ENCODE data around the gene TMEM42. TPM values are rescaled to one million over a fixed set of nuclear protein-coding genes. Genes with fewer than 3 reads are reported as not detected.

The TMEM42 gene
- total and polyA plus RNA-seq, 5 experiments from 2014 or later: 22.8 to 74.2 (median 51.8) TPM

DNA sequence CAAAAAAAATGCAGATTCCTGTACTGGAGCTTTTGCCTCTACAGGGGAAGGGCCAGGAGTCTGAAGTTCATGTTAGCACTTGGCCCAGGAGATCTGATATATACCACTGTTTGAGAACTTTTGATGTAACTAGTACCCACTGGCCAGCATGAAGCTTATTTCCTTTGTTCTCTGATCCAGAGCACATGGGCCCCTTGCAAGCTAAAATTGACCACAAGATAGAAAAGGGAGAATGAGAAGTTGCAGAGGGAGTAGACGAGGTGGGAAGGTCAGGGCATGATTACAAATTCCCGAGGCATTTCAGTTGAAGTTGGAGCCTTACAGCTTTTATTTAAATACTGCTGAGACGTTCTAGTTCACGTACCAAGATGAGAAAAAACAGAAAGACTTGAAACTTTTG lies 40.9 kb downstream of the TMEM42 start:
- POLR2A ChIA-PET: no interaction called here
- H3K27ac Mint-ChIP-seq: no peak overlapping the region
- peaks cover 0 to 7% (median 0%) of the 10 kb centered on the region in 9 donors for H3K9me3 Mint-ChIP-seq
- H3K27me3 Mint-ChIP-seq: peaks cover 5 to 31% (median 25%) of the 10 kb centered on the region in 5 donors
- DNase-seq: no peak
- no peaks in the 10 kb centered on the region for H3K36me3 Mint-ChIP-seq
- H3K4me1 Mint-ChIP-seq: no peaks in the 10 kb centered on the region
- no peak for ATAC-seq
- H3K4me3 Mint-ChIP-seq: no peak overlapping the region

DNA sequence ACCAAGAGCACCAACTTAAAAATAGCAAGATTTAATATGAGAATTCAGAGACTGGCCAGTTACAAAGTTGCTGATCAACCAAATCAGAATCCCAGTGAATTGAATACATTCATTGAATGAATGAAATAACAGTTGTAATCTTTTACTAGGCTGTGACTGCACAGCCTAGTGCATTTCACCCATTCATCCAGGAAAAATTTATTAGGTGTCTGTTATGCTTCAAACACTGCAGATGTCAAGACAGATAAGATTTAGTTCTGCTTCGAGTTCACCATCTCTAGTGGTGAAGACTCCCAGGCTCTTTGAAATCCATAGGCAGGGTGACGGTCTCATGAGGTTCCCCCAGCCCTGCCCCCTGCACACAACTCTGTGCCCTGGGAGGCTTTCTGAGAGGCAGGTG lies 41.6 kb downstream of the TMEM42 start:
- Mint-ChIP-seq H3K4me3 (no peak overlapping the region), H3K27me3 (peaks cover 10 to 38% (median 28%) of the 10 kb centered on the region in 5 donors), H3K36me3 (peaks cover 0 to 5% (median 0%) of the 10 kb centered on the region in 3 donors), H3K27ac (no peak overlapping the region), H3K4me1 (no peaks in the 10 kb centered on the region), H3K9me3 (peaks cover 0 to 14% (median 3%) of the 10 kb centered on the region in 9 donors)
- POLR2A ChIA-PET: no interaction called here
- DNase-seq (no peak), ATAC-seq (no peak)

DNA sequence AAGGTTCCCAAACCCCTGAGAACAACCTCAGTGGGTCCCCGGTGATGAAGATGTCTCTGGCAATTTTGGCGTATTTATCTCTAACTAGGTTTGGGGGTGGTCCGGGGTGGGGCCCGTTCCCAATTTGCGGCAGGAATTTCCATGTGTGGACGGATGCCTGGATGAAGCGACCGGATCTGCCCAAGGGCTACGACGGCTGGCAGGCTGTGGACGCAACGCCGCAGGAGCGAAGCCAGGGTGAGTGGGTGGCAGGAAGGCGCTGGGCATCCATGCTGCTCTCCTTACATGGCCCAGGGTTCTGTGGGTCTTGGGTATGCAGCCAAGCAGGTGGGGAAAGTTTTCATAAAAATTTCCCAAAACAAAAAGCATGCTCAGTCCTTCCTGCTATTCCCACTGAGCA lies 42.0 kb downstream of the TMEM42 start:
- Mint-ChIP-seq H3K27me3 (peaks cover 10 to 42% (median 28%) of the 10 kb centered on the region in 5 donors), H3K4me3 (no peak overlapping the region), H3K36me3 (peaks cover 0 to 5% (median 3%) of the 10 kb centered on the region in 3 donors), H3K9me3 (peaks cover 0 to 18% (median 5%) of the 10 kb centered on the region in 9 donors), H3K4me1 (no peaks in the 10 kb centered on the region), H3K27ac (no peak overlapping the region)
- no peak for DNase-seq
- POLR2A ChIA-PET: no interaction called here
- ATAC-seq: no peak

DNA sequence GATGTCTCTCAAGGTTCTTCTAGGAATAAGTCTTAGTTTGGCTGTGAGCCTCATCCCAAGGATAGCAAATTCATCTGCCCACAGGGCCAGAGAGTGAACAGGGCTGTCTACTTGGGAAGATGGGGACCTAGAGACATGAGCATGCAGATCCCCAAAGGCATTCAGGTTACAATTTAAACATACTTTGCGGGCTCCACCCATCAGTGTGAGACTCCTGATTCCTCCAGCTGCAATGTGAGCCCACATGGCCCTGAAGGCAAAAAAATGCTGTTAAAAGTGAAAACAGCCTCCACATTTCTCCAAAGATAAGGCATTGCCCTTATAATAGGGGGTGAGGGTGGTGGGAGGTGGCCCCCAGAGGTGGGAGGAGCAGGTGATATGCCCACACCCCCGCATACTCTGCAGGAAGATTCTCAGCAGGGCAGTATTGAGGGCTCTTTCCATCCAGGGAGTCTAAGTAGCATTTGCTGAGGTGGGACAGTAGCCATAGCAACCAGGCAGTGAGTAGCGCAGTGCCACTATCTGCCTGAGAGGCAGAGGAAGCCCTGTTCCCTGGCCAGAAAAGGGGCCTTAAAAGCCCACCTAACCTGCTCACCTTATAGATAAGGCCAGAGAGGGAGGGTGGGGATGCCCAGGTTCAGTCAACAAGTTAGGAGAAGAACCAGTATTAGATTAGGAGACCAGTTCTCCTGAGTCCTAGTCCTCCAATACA lies 43.9 kb downstream of the TMEM42 start:
- Mint-ChIP-seq H3K4me3 (no peak overlapping the region), H3K36me3 (peaks cover 0 to 10% (median 6%) of the 10 kb centered on the region in 3 donors), H3K27me3 (peaks cover 9 to 50% (median 23%) of the 10 kb centered on the region in 5 donors), H3K9me3 (peaks cover 0 to 21% (median 9%) of the 10 kb centered on the region in 9 donors), H3K27ac (peak overlapping the region in 1 of 10 donors; percentile 24), H3K4me1 (no peaks in the 10 kb centered on the region)
- POLR2A ChIA-PET: no interaction called here
- DNase-seq: no peak
- no peak for ATAC-seq

DNA sequence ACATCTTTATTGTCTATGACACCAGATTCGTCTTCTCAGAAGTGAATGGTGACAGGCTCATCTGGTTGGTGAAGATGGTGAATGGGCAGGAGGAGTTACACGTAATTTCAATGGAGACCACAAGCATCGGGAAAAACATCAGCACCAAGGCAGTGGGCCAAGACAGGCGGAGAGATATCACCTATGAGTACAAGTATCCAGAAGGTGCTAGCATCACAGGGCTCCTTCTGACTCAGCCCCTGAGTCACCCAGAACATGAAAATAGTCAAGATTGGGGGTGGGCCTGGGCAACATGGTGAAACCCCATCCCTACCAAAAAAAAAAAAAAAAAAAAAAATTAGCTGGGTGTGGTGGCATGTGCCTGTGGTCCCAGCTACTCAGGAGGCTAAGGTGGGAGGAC lies 45.3 kb downstream of the TMEM42 start:
- DNase-seq: no peak
- Mint-ChIP-seq H3K4me1 (no peaks in the 10 kb centered on the region), H3K27me3 (peaks cover 10 to 52% (median 28%) of the 10 kb centered on the region in 5 donors), H3K27ac (no peak overlapping the region), H3K9me3 (peaks cover 0 to 32% (median 9%) of the 10 kb centered on the region in 9 donors), H3K4me3 (no peak overlapping the region), H3K36me3 (peaks cover 0 to 10% (median 6%) of the 10 kb centered on the region in 3 donors)
- POLR2A ChIA-PET: no interaction called here
- no peak for ATAC-seq

DNA sequence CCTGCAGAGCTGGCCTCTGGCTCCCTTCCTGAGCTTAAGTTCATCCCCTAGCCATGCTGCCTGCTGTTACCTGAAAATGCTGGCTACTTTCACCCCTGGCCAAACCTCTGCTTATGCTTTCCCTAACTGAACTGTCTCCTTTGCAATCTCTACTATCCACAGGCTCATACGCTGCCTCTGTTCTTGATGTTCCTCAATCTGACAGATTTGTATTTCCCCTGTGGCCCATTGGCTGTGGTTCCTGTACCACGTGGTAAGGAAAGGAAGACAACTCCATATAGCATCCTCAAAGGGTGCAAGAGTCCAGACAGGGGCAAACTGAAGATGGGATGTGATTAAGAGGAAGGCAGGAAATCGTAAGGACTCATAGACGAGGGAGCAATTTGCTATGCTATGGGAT lies 45.9 kb downstream of the TMEM42 start:
- Mint-ChIP-seq H3K36me3 (peaks cover 0 to 10% (median 6%) of the 10 kb centered on the region in 3 donors), H3K27ac (no peak overlapping the region), H3K4me1 (no peaks in the 10 kb centered on the region), H3K4me3 (no peak overlapping the region), H3K9me3 (peaks cover 0 to 32% (median 9%) of the 10 kb centered on the region in 9 donors), H3K27me3 (peaks cover 10 to 50% (median 28%) of the 10 kb centered on the region in 5 donors)
- POLR2A ChIA-PET: no interaction called here
- ATAC-seq (no peak), DNase-seq (no peak)

DNA sequence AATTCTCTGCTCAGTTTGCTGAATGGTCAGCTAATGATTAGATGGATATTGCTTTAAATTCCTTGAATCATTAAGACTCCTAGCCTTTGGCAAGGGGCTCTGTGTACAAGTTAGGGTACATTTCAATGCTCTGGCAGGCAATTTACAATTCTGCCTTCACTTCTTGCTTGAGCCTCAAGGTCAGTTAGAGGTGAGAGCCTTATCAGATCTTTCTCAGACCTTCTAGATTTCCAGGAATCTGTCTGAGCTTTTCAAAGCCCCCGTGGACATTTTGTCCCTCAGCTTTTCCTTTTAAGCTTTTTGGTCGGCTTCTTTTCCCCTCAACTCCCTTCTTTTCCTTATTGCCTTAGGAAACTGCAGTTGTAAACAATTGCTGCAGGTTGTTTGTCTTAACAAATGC lies 47.4 kb downstream of the TMEM42 start:
- Mint-ChIP-seq H3K27me3 (peaks cover 8 to 44% (median 27%) of the 10 kb centered on the region in 5 donors), H3K4me3 (no peak overlapping the region), H3K4me1 (no peaks in the 10 kb centered on the region), H3K36me3 (peaks cover 0 to 10% (median 6%) of the 10 kb centered on the region in 3 donors), H3K27ac (no peak overlapping the region), H3K9me3 (peaks cover 0 to 32% (median 9%) of the 10 kb centered on the region in 9 donors)
- POLR2A ChIA-PET: no interaction called here
- ATAC-seq (no peak), DNase-seq (no peak)

DNA sequence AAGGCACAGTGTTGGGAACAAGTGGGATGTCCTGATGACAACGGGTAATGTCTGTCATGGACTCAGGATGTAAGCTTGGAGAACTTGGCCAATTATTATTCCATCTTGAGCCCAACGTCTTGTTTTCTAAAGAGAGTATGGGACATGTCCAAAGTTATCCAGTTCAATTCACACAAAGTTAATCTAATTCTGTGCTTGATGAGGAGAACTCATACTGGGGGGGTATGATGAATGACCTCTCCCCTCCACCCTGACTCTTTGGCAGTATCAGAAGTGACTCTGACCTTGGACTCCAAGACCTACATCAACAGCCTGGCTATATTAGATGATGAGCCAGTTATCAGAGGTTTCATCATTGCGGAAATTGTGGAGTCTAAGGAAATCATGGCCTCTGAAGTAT lies 49.0 kb downstream of the TMEM42 start:
- Mint-ChIP-seq H3K27me3 (peaks cover 8 to 44% (median 26%) of the 10 kb centered on the region in 5 donors), H3K9me3 (peaks cover 0 to 28% (median 9%) of the 10 kb centered on the region in 9 donors), H3K36me3 (peaks cover 0 to 10% (median 6%) of the 10 kb centered on the region in 3 donors), H3K4me3 (no peak overlapping the region), H3K4me1 (no peaks in the 10 kb centered on the region), H3K27ac (no peak overlapping the region)
- POLR2A ChIA-PET: interaction anchor here (0.5 kb wide), 1 partner anchor 27 kb away, joined by 3 read pairs; no protein-coding TSS in a partner anchor
- ATAC-seq (no peak), DNase-seq (no peak)

DNA sequence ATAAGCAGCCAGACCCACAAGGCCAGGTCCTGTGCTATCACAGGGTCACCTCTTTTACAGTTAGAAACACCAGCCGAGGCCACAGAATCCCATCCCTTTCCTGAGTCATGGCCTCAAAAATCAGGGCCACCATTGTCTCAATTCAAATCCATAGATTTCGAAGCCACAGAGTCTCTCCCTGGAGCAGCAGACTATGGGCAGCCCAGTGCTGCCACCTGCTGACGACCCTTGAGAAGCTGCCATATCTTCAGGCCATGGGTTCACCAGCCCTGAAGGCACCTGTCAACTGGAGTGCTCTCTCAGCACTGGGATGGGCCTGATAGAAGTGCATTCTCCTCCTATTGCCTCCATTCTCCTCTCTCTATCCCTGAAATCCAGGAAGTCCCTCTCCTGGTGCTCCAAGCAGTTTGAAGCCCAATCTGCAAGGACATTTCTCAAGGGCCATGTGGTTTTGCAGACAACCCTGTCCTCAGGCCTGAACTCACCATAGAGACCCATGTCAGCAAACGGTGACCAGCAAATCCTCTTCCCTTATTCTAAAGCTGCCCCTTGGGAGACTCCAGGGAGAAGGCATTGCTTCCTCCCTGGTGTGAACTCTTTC lies 52.3 kb downstream of the TMEM42 start:
- POLR2A ChIA-PET: no interaction called here
- no peak overlapping the region for H3K4me3 Mint-ChIP-seq
- H3K4me1 Mint-ChIP-seq: no peaks in the 10 kb centered on the region
- peaks cover 0 to 20% (median 11%) of the 10 kb centered on the region in 5 donors for H3K27me3 Mint-ChIP-seq
- H3K27ac Mint-ChIP-seq: no peak overlapping the region
- peak; percentile 34 to 76 (median 56) for DNase-seq
- H3K36me3 Mint-ChIP-seq: peaks cover 2 to 4% (median 3%) of the 10 kb centered on the region in 3 donors
- peaks cover 0 to 12% (median 2%) of the 10 kb centered on the region in 9 donors for H3K9me3 Mint-ChIP-seq
- peak; percentile 42 to 65 for ATAC-seq

DNA sequence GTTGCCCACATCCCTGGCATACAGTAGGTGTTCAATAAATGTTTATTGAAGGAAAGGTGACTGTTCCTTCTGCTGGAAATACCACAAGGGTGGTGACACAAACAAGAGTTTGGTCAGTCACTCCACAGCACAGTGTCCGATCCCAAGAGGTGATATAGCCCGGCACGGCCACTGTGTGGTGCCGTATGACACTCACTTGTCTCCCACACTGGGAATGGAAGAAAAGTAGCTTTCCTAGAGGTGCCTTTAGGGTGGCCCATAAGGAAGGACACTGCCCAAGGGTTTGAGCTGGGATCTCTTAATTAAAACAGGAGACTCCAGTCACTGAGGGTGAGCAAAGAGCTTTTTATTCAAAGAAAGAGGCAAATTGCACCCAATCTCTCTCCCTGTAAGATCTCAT lies 53.2 kb downstream of the TMEM42 start:
- ATAC-seq (no peak), DNase-seq (no peak)
- Mint-ChIP-seq H3K4me1 (no peaks in the 10 kb centered on the region), H3K27ac (peak overlapping the region in 1 of 10 donors; percentile 74), H3K27me3 (peaks cover 0 to 11% (median 7%) of the 10 kb centered on the region in 5 donors), H3K4me3 (no peak overlapping the region), H3K36me3 (peaks cover 0 to 4% (median 0%) of the 10 kb centered on the region in 3 donors), H3K9me3 (peaks cover 0 to 10% (median 0%) of the 10 kb centered on the region in 9 donors)
- POLR2A ChIA-PET: no interaction called here

Other genes starting within 250 kb of the TMEM42 start
- gene ZNF197, start 236.9 kb upstream of the TMEM42 start, total RNA-seq: 10 to 100 TPM; 16.1 to 17.2 TPM
- 1 to 10 TPM; 3.2 to 6.8 (median 4.2) TPM for gene ZNF197, start 236.9 kb upstream of the TMEM42 start, polyA plus RNA-seq
- 1 to 10 TPM; 2.7 to 3.9 TPM for gene ZNF35, start 213.2 kb upstream of the TMEM42 start, total RNA-seq
- gene ZNF35, start 213.2 kb upstream of the TMEM42 start, polyA plus RNA-seq: 1 to 10 TPM in 1 of 3 donors, under 1 TPM in 2; 0.41 to 1.2 (median 0.62) TPM
- gene ZNF502, start 149.3 kb upstream of the TMEM42 start, total RNA-seq: 1 to 10 TPM; 6.0 to 6.1 TPM
- 1 to 10 TPM; 2.3 to 3.4 (median 2.4) TPM for gene ZNF502, start 149.3 kb upstream of the TMEM42 start, polyA plus RNA-seq
- gene ZNF501, start 132.3 kb upstream of the TMEM42 start, total RNA-seq: 1 to 10 TPM; 3.9 to 4.5 TPM
- 1 to 10 TPM; 1.6 to 2.3 (median 2.2) TPM for gene ZNF501, start 132.3 kb upstream of the TMEM42 start, polyA plus RNA-seq
- 10 to 100 TPM; 39.8 to 50.0 TPM for gene KIAA1143, start 100.3 kb upstream of the TMEM42 start, total RNA-seq
- gene KIAA1143, start 100.3 kb upstream of the TMEM42 start, polyA plus RNA-seq: 10 to 100 TPM; 24.1 to 34.9 (median 30.6) TPM
- under 1 TPM; 0.30 to 0.57 TPM for gene KIF15, start 100.1 kb upstream of the TMEM42 start, total RNA-seq
- under 1 TPM in 1 of 3 donors, not detected in 2; 0.08 TPM for gene KIF15, start 100.1 kb upstream of the TMEM42 start, polyA plus RNA-seq
- not detected for gene TGM4, start 12.7 kb downstream of the TMEM42 start, total RNA-seq
- under 1 TPM in 1 of 3 donors, not detected in 2; 0.05 TPM for gene TGM4, start 12.7 kb downstream of the TMEM42 start, polyA plus RNA-seq
- 10 to 100 TPM; 46.6 to 48.4 TPM for gene ZDHHC3, start 114.3 kb downstream of the TMEM42 start, total RNA-seq
- 10 to 100 TPM; 28.0 to 35.7 (median 33.0) TPM for gene ZDHHC3, start 114.3 kb downstream of the TMEM42 start, polyA plus RNA-seq
- 10 to 100 TPM; 46.7 to 55.4 TPM for gene EXOSC7, start 114.3 kb downstream of the TMEM42 start, total RNA-seq
- 10 to 100 TPM; 46.0 to 55.5 (median 49.1) TPM for gene EXOSC7, start 114.3 kb downstream of the TMEM42 start, polyA plus RNA-seq
- 1 to 10 TPM; 1.2 to 1.4 TPM for gene CLEC3B, start 164.4 kb downstream of the TMEM42 start, total RNA-seq
- not detected for gene CLEC3B, start 164.4 kb downstream of the TMEM42 start, polyA plus RNA-seq

All from naive thymus-derived CD8-positive, alpha-beta T cell (primary cell).